Nucleus accumbens (tissue), 56 donors: Measurements from ENCODE around the gene IGLL1.
"Not testable (repeated sequence)": the region's sequence is repeated elsewhere in the genome, so short reads cannot be mapped to it uniquely, and the experiment has no call there.

ENCODE experiments used
- DNase-seq, 56 donors: peaks; one replicate each; lab custom pipeline; 2025; lab: John Stamatoyannopoulos, UW

Gene IGLL1

DNA sequence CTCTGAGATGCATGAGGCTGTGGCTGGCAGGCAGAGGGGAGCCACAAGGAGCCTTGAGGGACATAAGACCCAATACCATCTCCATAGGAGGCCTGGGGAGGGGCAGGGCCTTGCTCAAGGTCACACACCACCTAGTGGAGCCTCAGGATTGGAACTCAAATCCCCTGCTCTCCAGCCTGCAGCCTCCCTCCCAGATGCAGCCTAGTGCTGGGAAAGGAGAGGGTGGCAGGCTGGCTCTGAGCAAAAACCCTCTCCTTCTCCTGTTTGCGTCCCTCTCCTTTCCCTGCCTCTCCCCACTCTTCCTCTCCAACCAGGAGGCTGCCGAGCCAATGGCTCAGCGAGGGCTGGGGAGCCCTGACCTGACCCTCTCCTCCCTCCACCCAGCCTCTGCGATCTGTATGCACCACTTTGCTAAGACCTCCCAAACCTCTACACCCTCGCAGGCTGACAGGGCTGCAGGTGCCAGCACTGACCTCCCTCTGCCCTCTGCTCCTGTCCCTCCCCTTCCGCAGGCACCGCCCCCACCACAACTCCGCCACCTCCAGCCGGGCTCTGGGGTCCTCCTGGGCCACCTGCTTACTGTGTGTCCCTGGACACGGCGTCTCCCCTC is 14.7 kb downstream of the IGLL1 start:
- DNase-seq = peak in 1 of 56 donors; percentile 10

DNA sequence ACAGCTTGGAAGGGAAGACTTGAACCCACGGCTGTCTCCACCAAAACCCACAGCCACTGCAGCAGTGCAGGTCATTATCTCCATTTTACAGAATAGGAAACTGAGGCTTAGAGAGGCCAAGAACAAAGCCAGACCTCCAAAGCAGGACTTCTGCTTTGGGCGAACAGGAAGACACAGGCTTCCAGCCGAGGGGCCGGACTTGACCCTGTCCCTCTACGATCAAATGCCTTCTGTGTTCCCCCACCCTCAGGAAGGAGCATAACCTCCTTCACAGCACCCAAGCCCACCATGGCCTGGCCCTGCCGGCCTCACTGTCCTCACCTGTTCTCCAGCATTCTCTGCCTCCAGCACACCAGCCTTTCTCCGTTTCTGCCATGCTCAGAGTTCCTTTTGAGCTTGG is 15.8 kb downstream of the IGLL1 start:
- no peak for DNase-seq

GRCh38 chr22:23563111-23563510 is 17.0 kb downstream of the IGLL1 start:
- no peak for DNase-seq

GRCh38 chr22:23562186-23562585 is 17.9 kb downstream of the IGLL1 start:
- no peak for DNase-seq

GRCh38 chr22:23561025-23561510 is 19.0 kb downstream of the IGLL1 start:
- not testable (repeated sequence) for DNase-seq

GRCh38 chr22:23560215-23560614 is 19.9 kb downstream of the IGLL1 start:
- not testable (repeated sequence) for DNase-seq

DNA sequence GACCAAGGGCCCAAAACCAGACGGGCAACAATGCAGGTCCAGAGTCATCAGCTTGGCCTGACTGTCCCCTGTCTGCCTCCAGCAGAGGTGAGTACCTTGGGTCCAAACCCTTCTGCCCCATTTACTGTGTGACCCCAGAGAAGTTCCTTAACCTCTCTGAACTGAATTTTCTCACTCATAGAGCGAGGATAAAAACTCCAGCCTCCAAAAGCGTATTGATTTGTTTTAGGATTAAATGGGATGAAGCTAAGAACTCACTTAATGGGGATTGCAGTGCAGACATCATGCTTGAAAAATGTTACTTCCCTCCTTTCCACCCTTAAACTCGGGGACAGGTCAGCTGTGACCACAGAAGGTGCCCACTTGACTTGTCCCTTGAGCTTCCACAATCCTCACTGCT is 22.6 kb downstream of the IGLL1 start:
- no peak for DNase-seq

- no peak for DNase-seq
Measured at GRCh38 chr22:23557036-23557435, 23.1 kb downstream of the IGLL1 start.

GRCh38 chr22:23556026-23556620 is 24.0 kb downstream of the IGLL1 start:
- DNase-seq = no peak

DNA sequence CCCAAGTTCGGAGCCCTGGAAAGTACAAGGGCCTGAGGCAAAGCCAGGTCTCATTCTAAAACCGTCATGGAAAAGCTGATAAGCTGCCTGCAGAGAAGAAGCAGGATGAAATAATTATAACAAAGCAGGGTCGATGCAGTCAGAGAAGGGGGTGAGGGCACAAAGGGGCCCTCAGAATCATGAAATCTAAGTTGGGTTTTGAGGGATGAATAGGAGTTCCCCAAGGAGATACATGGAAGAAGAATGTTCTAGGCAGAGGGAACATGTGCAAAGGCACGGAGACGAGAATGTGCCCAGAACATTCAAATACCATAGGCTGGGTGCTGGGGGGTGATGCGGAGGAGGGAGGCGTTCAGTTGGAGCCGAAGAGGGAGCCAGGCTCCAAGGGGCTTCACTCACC is 25.0 kb downstream of the IGLL1 start:
- DNase-seq = no peak

DNA sequence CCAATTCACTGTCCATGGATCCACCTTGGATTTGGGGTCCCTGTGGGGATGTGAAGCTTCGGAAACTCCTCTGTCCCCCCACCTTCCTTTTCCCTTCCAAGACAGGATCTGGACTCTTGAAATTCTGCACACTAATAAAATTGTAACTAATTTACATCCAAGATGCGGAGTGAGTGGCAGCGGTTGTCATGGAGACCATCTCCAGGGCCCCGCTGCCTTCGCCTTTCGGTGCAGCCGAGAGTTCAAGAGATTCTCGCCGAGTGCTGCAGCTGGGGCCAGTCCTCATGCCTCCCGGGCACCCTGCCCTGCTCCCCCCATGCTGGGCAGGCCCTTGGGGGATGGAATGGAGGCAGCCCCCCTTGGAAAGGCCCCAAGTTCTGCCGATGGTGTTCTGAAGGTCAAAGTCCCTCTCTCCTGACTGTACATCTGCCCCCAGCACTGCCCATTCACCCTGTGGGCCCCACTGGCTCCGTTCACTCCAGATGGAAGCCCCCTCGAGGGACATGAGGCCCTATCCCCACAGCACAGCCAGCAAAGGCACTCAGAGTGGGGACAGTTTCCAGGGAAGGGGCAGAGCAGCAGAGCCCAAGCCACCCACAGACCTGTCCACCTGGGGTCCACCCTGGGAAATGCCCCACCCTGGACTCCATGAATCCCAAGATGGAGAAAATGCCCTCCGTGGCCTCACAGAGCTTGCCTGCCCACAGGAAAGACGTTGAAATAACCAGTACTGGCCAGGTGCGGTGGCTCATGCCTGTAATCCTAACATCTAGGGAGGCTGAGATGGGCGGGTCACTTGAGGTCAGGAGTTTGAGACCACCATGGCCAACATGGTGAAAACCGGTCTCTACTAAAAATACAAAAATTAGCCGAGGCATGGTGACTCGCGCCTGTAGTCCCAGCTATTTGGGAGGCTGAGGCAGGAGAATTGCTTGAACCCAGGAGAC is 25.9 kb downstream of the IGLL1 start:
- peak in 13 of 56 donors; percentile 2 to 50 (median 20) for DNase-seq

DNA sequence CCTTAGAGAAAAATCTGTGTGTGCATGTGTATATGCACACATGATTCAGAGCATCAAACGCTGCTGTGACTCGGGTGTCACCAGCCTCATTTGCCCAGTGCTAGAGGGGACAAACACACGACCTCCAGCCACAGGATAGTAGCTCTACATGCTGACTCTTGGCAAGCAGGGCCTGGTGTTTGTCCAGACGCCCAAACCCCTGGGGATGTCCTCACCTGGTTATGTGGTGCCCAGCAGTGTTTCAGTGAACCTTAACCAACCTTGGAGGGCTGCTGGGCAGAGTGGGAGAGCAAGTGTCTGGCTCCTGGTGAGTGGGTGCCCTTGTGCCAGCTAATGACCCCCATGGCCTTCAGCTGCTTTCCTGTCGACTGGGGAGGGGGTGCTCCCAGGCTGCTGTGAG is 26.7 kb downstream of the IGLL1 start:
- DNase-seq = no peak

- no peak for DNase-seq
Measured at GRCh38 chr22:23552573-23552972, 27.5 kb downstream of the IGLL1 start.

DNA sequence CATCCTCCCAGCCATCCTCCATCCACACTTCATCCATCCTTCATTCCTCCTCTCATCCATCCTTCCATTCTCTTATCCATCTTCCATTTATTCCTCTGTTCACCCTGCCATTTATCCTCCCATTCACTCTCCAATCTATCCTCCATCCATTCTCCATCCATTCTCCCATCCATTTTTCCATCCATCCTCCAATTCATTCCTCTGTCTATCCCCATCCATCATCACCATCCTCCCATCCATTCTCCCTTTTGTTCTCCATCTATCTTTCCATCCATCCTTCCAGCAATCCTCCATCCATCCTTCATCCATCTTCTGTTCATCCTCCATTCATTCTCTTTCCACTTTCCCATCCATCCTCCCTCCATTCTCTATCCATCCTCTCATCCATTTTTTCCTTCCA is 28.7 kb downstream of the IGLL1 start:
- no peak for DNase-seq

DNA sequence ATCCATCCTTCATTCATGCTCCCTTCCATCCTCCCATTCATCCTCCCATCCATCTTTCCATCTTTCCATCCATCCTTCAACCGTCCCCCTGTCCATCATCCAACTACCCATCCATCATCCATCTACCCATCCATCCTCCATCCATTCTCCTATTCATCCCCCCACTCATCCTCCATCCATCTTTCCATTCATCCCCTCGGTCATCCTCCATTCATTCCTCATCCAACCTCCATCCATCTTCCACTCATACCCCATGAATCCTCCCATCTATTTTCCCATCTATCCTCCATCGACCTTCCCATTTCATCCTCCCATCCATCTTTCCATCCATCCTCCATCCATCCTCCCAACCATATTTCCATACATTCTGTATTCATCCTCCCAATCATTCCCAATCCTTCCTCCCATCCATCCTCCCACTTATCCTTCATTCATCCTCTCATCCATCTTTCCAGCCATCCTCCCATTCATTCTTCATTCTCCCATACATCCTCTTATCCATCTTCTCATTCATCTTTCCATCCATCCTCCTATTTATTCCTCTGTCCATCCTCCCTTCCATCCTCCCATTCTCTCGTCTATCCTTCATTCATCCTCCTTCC is 29.9 kb downstream of the IGLL1 start:
- DNase-seq = no peak

- DNase-seq = no peak
Measured at GRCh38 chr22:23549198-23549595, 30.9 kb downstream of the IGLL1 start.

DNA sequence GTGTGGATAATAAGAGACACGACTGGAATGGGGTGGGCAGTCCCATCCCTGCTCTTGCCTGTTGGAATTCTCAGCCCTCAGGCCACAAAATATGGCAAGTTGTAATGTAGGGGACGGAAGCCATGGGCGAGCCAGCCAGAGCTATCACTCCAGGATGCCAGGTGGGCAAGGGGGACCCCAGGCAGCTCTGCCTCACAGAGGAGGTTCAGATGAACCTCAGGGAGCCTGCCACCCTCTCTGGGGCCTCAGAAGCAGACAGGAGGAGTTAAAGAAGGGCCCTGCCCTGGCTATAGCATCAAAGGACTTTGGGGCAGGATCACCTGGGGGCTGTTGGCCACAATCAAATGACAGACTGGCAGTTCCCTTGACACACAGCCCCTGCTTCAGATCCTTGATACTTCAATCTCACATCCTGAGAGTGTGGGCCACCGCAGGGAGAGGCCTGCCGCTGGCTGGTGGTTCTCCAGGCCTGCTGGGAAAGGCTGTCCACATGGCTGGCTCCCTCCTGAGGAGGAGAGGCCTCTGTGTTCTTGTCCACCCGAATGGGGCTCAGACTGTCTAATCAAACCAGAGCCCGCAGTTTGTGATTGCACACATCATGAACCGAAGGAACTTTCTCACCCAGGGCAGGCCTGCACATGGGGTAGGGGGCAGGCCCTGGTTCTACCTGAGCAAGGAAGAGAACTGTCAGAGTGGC is 31.4 kb downstream of the IGLL1 start:
- DNase-seq = no peak

- DNase-seq = no peak
Measured at GRCh38 chr22:23547818-23548500, 32.1 kb downstream of the IGLL1 start.

- DNase-seq = not testable (repeated sequence)
Measured at GRCh38 chr22:23547382-23547781, 32.7 kb downstream of the IGLL1 start.

GRCh38 chr22:23544852-23545251 is 35.2 kb downstream of the IGLL1 start:
- DNase-seq = no peak
